ENCODE measurements around the gene RBM17.

DNA sequence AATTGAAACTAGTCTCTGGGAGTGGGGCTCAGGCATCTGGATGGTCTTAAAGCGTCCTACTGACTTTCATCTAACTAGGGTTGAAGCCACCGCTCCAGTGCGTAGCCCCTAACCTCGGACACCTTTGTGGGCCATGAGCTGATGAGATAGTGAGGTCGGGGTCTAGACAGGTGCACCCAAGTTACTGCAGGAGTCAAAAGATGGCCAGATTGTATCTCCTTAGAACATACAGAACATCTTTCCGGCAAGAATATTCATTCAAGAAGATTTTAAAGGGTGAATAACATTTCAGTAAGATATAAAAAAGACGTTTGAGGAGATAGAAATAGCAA is 20.6 kb downstream of the RBM17 start:
- TF ChIP-seq, protein P1, sequence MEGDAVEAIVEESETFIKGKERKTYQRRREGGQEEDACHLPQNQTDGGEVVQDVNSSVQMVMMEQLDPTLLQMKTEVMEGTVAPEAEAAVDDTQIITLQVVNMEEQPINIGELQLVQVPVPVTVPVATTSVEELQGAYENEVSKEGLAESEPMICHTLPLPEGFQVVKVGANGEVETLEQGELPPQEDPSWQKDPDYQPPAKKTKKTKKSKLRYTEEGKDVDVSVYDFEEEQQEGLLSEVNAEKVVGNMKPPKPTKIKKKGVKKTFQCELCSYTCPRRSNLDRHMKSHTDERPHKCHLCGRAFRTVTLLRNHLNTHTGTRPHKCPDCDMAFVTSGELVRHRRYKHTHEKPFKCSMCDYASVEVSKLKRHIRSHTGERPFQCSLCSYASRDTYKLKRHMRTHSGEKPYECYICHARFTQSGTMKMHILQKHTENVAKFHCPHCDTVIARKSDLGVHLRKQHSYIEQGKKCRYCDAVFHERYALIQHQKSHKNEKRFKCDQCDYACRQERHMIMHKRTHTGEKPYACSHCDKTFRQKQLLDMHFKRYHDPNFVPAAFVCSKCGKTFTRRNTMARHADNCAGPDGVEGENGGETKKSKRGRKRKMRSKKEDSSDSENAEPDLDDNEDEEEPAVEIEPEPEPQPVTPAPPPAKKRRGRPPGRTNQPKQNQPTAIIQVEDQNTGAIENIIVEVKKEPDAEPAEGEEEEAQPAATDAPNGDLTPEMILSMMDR (IDR thresholded peaks at IDR 0.05 in 2 of 3, conservative IDR thresholded peaks at IDR 0.05 in 1 of 3; ENCODE audit: borderline replicate concordance in 1 of 3, insufficient read depth in 1 of 3, low read depth in 2 of 3, low read length in 2 of 3) = no peak
- no peak for TF ChIP-seq POLR2A (IDR thresholded peaks at IDR 0.05; ENCODE audit: borderline replicate concordance, extremely low read depth, insufficient read depth, insufficient read length)
- no peak for TF ChIP-seq EZH2phosphoT487 (IDR thresholded peaks at IDR 0.05; ENCODE audit: borderline replicate concordance)
- TF ChIP-seq ZNF274 (IDR thresholded peaks at IDR 0.05; ENCODE audit: low read depth, low read length) = no peak
- no peak for TF ChIP-seq RAD21 (IDR thresholded peaks at IDR 0.05; ENCODE audit: low read depth)
- no peak for TF ChIP-seq POLR2AphosphoS5 (IDR thresholded peaks at IDR 0.05; ENCODE audit: low read depth, low read length)
- no peak for TF ChIP-seq EZH2 (IDR thresholded peaks at IDR 0.05)
- TF ChIP-seq SP1 (IDR thresholded peaks at IDR 0.05; ENCODE audit: low read depth) = no peak
- TF ChIP-seq, protein P2, sequence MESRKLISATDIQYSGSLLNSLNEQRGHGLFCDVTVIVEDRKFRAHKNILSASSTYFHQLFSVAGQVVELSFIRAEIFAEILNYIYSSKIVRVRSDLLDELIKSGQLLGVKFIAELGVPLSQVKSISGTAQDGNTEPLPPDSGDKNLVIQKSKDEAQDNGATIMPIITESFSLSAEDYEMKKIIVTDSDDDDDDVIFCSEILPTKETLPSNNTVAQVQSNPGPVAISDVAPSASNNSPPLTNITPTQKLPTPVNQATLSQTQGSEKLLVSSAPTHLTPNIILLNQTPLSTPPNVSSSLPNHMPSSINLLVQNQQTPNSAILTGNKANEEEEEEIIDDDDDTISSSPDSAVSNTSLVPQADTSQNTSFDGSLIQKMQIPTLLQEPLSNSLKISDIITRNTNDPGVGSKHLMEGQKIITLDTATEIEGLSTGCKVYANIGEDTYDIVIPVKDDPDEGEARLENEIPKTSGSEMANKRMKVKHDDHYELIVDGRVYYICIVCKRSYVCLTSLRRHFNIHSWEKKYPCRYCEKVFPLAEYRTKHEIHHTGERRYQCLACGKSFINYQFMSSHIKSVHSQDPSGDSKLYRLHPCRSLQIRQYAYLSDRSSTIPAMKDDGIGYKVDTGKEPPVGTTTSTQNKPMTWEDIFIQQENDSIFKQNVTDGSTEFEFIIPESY (IDR thresholded peaks at IDR 0.05; ENCODE audit: extremely low read depth, insufficient replicate concordance, low read length) = no peak
- no peak for TF ChIP-seq ZFX (IDR thresholded peaks at IDR 0.05)
- TF ChIP-seq, protein P3, sequence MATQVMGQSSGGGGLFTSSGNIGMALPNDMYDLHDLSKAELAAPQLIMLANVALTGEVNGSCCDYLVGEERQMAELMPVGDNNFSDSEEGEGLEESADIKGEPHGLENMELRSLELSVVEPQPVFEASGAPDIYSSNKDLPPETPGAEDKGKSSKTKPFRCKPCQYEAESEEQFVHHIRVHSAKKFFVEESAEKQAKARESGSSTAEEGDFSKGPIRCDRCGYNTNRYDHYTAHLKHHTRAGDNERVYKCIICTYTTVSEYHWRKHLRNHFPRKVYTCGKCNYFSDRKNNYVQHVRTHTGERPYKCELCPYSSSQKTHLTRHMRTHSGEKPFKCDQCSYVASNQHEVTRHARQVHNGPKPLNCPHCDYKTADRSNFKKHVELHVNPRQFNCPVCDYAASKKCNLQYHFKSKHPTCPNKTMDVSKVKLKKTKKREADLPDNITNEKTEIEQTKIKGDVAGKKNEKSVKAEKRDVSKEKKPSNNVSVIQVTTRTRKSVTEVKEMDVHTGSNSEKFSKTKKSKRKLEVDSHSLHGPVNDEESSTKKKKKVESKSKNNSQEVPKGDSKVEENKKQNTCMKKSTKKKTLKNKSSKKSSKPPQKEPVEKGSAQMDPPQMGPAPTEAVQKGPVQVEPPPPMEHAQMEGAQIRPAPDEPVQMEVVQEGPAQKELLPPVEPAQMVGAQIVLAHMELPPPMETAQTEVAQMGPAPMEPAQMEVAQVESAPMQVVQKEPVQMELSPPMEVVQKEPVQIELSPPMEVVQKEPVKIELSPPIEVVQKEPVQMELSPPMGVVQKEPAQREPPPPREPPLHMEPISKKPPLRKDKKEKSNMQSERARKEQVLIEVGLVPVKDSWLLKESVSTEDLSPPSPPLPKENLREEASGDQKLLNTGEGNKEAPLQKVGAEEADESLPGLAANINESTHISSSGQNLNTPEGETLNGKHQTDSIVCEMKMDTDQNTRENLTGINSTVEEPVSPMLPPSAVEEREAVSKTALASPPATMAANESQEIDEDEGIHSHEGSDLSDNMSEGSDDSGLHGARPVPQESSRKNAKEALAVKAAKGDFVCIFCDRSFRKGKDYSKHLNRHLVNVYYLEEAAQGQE (IDR thresholded peaks at IDR 0.05; ENCODE audit: low read depth) = no peak
- TF ChIP-seq, protein P4, sequence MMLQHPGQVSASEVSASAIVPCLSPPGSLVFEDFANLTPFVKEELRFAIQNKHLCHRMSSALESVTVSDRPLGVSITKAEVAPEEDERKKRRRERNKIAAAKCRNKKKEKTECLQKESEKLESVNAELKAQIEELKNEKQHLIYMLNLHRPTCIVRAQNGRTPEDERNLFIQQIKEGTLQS (IDR thresholded peaks at IDR 0.05) = no peak
- no peak for TF ChIP-seq CEBPB (IDR thresholded peaks at IDR 0.05; ENCODE audit: low read depth)

Measured in HCT116 (cell line).